Measurements from ENCODE around the gene SETD1B.

DNA sequence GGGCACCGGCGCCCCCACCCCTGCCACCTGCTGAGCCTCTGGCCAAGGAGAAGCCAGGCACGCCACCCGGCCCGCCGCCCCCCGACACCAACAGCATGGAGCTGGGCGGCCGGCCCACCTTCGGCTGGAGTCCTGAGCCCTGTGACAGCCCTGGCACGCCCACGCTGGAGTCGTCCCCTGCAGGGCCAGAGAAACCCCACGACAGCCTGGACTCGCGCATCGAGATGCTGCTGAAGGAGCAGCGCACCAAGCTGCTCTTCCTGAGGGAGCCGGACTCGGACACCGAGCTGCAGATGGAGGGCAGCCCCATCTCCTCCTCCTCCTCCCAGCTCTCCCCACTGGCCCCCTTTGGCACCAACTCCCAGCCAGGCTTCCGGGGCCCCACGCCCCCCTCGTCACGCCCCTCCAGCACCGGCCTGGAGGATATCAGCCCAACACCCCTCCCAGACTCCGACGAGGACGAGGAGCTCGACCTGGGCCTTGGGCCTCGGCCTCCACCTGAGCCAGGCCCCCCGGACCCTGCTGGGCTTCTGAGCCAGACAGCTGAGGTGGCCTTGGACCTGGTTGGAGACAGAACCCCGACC is 6.5 kb downstream of the SETD1B start:
- TF ChIP-seq, protein P1, sequence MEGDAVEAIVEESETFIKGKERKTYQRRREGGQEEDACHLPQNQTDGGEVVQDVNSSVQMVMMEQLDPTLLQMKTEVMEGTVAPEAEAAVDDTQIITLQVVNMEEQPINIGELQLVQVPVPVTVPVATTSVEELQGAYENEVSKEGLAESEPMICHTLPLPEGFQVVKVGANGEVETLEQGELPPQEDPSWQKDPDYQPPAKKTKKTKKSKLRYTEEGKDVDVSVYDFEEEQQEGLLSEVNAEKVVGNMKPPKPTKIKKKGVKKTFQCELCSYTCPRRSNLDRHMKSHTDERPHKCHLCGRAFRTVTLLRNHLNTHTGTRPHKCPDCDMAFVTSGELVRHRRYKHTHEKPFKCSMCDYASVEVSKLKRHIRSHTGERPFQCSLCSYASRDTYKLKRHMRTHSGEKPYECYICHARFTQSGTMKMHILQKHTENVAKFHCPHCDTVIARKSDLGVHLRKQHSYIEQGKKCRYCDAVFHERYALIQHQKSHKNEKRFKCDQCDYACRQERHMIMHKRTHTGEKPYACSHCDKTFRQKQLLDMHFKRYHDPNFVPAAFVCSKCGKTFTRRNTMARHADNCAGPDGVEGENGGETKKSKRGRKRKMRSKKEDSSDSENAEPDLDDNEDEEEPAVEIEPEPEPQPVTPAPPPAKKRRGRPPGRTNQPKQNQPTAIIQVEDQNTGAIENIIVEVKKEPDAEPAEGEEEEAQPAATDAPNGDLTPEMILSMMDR (IDR thresholded peaks at IDR 0.05; ENCODE audit: low read depth, low read length) = no peak
- no peak for TF ChIP-seq EZH2phosphoT487 (IDR thresholded peaks at IDR 0.05; ENCODE audit: low read depth)

Measured in OCI-LY3 (cell line).